Activated T-helper 17 cell treated with anti-CD3 and anti-CD28 coated beads, Interleukin-2, amount 50 U/mL, for 72 hours (primary cell): ENCODE results near the gene FAM47C. TPM values are rescaled to one million over a fixed set of nuclear protein-coding genes. Genes with fewer than 3 reads are reported as not detected.
"Not testable (repeated sequence)": the region's sequence is repeated elsewhere in the genome, so short reads cannot be mapped to it uniquely, and the experiment has no call there.

Experiments
- ATAC-seq: fragments of 150-1000 bp; cut with Tn5 transposase; replicated peaks from 2 replicates; pipeline ENCODE4 v1.10.0; 2021; ENCODE audit warnings: mild to moderate bottlenecking, moderate library complexity
- H3K27ac Mint-ChIP-seq: one replicate; pipeline ENCODE4 v1.8.0; 2022; ENCODE audit warnings: mixed read lengths
- H3K27me3 Mint-ChIP-seq: one replicate; pipeline ENCODE4 v1.8.0; 2022; ENCODE audit warnings: mixed read lengths
- H3K36me3 Mint-ChIP-seq: one replicate; pipeline ENCODE4 v1.8.0; 2022; ENCODE audit warnings: low read depth, mild to moderate bottlenecking, mixed read lengths
- H3K4me1 Mint-ChIP-seq: one replicate; pipeline ENCODE4 v1.8.0; 2022; ENCODE audit warnings: mixed read lengths
- H3K4me3 Mint-ChIP-seq: one replicate; pipeline ENCODE4 v1.8.0; 2022; ENCODE audit warnings: mild to moderate bottlenecking, mixed read lengths
- H3K9me3 Mint-ChIP-seq: one replicate; pipeline ENCODE4 v1.8.0; 2022; ENCODE audit warnings: mixed read lengths
- total RNA-seq, 2 donors: library from RNA; stranded (reverse); gene quantifications; one replicate each; pipeline ENCODE4 v1.2.3, GENCODE V29; 2022

The FAM47C gene
- total RNA-seq, 2 donors from 2014 or later, result not detected

- H3K4me1 Mint-ChIP-seq, H3K27ac Mint-ChIP-seq, H3K36me3 Mint-ChIP-seq, H3K9me3 Mint-ChIP-seq, ATAC-seq, H3K4me3 Mint-ChIP-seq, H3K27me3 Mint-ChIP-seq: not testable (repeated sequence)
Observed at GRCh38 chrX:37038814-37039213, 30.6 kb downstream of the FAM47C start.

GRCh38 chrX:37042956-37043885 is 35.1 kb downstream of the FAM47C start:
- not testable (repeated sequence) for H3K36me3 Mint-ChIP-seq, H3K4me3 Mint-ChIP-seq, ATAC-seq, H3K9me3 Mint-ChIP-seq, H3K4me1 Mint-ChIP-seq, H3K27me3 Mint-ChIP-seq, H3K27ac Mint-ChIP-seq

- H3K27ac Mint-ChIP-seq, result no peak overlapping the region
- no peaks in the 10 kb centered on the region for H3K9me3 Mint-ChIP-seq
- ATAC-seq, result no peak
- no peak overlapping the region for H3K4me3 Mint-ChIP-seq
- H3K4me1 Mint-ChIP-seq, result no peaks in the 10 kb centered on the region
- no peaks in the 10 kb centered on the region for H3K36me3 Mint-ChIP-seq
- no peaks in the 10 kb centered on the region for H3K27me3 Mint-ChIP-seq
Observed at GRCh38 chrX:37047776-37048175, 39.6 kb downstream of the FAM47C start.

GRCh38 chrX:37057572-37057971 is 49.4 kb downstream of the FAM47C start:
- not testable (repeated sequence) for H3K27me3 Mint-ChIP-seq, ATAC-seq, H3K4me1 Mint-ChIP-seq, H3K9me3 Mint-ChIP-seq, H3K4me3 Mint-ChIP-seq, H3K27ac Mint-ChIP-seq, H3K36me3 Mint-ChIP-seq

GRCh38 chrX:37060999-37061398 is 52.8 kb downstream of the FAM47C start:
- no peak overlapping the region for H3K4me3 Mint-ChIP-seq
- no peak for ATAC-seq
- H3K9me3 Mint-ChIP-seq, result no peaks in the 10 kb centered on the region
- H3K27ac Mint-ChIP-seq, result no peak overlapping the region
- H3K36me3 Mint-ChIP-seq, result no peaks in the 10 kb centered on the region
- H3K4me1 Mint-ChIP-seq, result no peaks in the 10 kb centered on the region
- H3K27me3 Mint-ChIP-seq, result no peaks in the 10 kb centered on the region
